Cardiac fibroblast (primary cell): ENCODE results near the gene DDHD1.

Experiments
- DNase-seq, 2 donors: peaks; one replicate each; pipeline versions ENCODE4 v3.0.0 to v3.0.0-alpha.2; 2010; ENCODE audit warnings: low read depth in 2 of 2
- H3K4me3 ChIP-seq, 2 donors: replicated peaks in 1 of 2; 1 replicate in 1 of 2; 2 replicates in 1 of 2; pipeline ENCODE4 v1.5.1; 2011; ENCODE audit warnings: low read depth in 2 of 2, low read length in 2 of 2, mild to moderate bottlenecking in 2 of 2, moderate library complexity in 1 of 2
- CTCF ChIP-seq: IDR thresholded peaks from one replicate; pipeline ENCODE4 v1.5.1; 2011; ENCODE audit warnings: low read depth, mild to moderate bottlenecking, low read length, inconsistent platforms

DDHD1 gene

DNA sequence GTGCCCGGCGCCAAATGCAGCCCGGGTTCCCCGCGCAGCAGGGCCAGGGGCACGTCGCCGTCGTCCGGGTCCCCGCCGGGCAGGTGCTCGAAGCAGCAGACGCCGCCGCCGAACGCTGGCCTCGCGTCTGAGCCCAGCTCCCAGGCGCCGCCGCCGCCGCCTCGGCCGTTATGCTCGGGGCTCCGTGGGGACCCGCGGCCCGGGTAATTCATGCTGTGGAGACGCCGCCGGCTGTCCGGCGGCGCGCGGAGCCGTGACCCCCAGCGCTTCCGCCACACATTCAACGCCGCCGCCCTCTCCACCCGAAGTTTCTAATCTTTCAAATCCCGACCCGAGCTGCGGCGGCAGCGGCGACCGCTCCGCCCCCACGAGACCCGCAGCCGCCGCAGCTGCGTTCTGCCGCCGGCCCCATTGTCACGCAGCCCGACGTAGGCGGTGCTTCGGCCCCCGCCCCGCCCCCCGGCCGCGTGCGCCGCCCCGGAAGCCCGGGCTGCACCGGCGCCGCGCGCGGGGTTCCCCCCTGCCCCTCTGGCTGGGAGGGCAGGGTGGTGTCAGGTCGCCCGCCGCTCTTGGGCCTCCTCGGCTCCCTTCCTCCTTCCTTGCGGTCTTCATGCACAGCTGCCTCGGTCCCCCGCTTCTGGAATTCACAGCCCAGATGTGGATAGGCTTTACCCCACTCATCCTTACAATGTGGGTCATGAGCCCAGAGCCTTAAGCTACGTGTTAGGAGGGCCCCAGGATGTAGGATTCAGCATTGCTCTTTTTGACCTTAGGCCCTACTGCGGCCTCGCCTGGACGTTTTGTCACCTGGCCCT is at the start of gene DDHD1:
DDHD1 (minus strand) TSS at position 437 of the 815 bp plus-strand sequence; CDS start at position 212, 225 bp downstream.
- no peak for TF ChIP-seq CTCF
- peak within 1 kb of the TSS; percentile 86 to 88 for H3K4me3 ChIP-seq
- peak; percentile 63 to 69 for DNase-seq

- TF ChIP-seq CTCF: no peak
These were observed 42.8 kb upstream of the DDHD1 start for GRCh38 chr14:53195949-53196348.

GRCh38 chr14:53193193-53193592 is 40.1 kb upstream of the DDHD1 start:
- DNase-seq: peak; percentile 51 to 71
- no peak for TF ChIP-seq CTCF
- no peak overlapping the region for H3K4me3 ChIP-seq

More at GRCh38 chr14:53195949-53196348, 42.8 kb upstream of the DDHD1 start:
- no peak overlapping the region for H3K4me3 ChIP-seq
- DNase-seq: no peak

DNA sequence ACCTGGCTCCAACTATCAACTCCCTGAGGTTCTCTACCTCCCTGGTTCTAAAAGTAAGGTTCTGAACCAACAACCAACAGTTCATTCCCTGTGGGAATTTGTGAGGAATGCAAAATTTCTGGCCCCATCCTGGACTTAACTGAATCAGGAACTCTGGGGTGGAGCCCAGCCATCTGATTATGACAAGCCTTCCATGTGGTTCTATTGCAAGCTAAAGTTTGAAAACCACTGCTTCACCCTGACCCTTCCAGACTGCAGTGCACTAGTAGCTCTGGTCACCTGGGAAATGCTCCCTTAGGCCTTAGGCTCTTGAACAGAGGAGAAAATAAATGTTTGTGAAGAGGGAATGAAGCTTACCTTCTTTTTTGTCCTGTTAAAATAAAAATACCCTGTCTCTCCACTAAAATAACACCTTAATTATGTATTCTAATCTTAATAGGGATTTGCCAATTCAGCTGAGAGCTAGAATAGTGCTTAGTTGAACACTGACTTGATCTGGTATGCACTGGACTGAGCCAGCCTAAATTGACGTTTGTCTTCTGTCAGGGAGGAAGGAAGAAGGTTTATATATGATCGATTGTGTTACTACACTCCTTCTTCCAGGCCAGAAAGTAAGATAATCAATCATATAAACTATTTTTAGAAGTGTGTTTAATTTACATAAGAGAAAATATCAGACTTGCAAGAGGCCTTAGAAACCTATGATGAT is 39.1 kb upstream of the DDHD1 start:
- H3K4me3 ChIP-seq: no peak overlapping the region
- peak; percentile 24 to 42 for DNase-seq
- no peak for TF ChIP-seq CTCF

DNA sequence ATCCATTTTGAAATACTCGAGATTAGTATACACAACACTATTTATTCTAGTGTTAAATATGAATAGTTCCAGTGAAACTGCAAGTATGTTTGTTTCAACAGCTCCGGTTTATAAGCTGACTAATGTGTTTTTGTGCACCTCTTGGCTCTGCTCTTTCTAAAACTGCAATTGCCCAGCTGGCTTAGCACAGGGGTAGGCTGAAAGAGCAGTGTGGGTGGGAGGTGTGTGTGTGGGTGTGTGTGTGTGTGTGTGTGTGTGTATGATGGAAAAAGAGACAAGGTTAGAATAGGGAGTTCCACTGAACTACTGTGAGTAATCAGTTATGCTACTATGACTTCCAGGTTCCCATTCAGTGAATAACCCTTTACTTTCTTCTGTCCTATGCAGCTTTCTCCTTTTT is 37.8 kb upstream of the DDHD1 start:
- H3K4me3 ChIP-seq: no peak overlapping the region
- peak; percentile 35 to 58 for DNase-seq
- TF ChIP-seq CTCF: no peak

GRCh38 chr14:53187921-53188463 is 34.9 kb upstream of the DDHD1 start:
- no peak for TF ChIP-seq CTCF
- no peak overlapping the region for H3K4me3 ChIP-seq
- no peak for DNase-seq
